ENCODE results near the gene ID3.

ID3 gene, protein sequence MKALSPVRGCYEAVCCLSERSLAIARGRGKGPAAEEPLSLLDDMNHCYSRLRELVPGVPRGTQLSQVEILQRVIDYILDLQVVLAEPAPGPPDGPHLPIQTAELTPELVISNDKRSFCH

DNA sequence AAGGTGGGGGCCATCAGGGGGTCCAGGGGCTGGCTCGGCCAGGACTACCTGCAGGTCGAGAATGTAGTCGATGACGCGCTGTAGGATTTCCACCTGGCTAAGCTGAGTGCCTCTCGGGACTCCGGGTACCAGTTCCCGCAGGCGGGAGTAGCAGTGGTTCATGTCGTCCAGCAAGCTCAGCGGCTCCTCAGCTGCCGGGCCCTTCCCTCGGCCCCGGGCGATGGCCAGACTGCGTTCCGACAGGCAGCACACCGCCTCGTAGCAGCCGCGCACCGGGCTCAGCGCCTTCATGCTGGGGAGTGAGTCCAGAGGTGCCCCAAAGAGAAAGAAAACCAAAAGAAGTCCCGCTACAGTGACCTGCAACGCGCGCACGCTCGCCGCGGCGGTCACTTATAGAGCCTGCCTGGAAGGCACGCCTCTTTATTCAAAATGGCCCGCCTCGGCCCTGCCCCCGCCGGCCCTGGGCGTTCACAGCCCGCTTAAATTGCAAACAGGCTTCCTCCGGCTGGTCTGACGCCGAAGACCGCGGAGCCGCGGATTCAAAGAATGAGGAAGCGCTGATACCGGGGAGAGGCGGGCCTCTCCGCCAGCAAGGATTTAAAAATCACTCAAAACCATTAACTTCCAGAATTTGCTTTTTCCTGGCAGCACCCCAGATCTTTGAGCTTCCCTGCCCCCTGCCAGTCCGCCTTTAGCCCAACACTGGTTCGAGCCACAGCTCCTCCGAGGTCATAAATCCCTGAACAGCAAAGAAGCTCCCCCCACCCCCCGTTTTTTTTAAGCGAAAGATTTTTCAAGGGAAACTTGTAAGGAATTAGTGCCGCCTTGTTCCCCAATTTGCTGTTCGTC lies at the start of gene ID3:
TSS of gene ID3 (minus strand) at position 366 of the 849 bp plus-strand sequence. CDS start at position 291, 75 bp downstream.
- peak; percentile 97 for DNase-seq

DNA sequence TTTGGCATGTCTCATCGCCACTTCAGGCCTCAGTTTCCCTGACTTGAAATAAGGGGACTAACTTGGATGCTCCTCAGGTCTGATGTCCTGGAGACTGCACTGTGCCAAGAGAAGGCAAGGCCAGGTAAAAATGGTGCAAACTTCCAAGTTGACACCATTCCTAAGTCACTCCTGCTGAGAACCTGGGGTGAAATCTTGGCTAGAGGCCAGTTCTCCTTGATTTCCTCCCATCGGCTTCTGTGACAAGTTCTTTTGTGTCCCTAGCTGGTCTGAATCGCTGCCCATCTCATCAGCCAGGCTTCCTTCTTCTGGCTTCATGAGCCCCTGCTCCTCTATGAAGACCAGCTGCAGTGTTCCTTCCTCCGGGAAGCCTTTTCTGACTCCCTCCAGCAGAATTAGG lies 48.6 kb upstream of the ID3 start:
- no peak for DNase-seq

DNA sequence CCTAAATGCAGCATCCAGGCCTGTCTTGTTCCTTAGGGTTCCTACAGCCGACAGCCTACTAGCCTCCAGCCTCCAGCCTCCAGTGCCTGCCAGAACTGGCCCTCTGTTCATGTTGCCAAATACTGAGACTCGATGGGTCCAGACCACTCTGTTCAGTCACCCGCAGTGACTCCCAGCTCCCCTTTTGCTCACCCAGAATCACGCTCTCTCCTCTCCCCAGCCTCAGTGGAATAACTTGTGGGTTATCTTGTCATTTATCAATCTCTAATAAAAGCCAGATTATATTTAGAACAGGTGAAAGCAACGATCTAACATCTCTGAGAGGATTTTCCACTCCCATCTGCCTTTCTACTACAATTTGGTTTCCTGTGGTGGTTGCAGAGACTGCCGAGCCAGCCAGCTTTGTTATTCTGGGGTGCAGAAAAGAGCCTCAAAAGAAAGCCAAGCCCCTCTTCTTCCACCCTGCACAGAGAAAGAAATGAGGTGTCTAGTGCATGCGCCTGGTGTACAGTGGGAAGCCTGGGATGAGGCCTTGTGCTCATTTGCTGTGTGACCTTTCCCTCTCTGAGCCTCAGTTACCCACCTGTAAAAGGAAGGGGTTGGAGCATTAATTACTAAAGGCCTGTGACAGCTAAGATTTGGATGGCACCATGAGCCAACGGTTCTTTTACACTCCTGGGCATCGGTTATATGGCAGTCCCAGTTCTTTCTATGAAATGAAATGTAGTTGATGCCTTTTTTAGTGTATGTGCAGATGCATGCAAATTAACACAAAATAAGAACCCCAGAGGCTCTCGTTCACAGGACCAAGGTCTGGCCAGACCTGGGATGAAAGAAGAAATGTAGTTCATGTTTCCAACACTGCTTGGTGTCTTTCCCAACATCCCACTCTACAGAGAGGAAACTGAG lies 42.9 kb upstream of the ID3 start:
- no peak for DNase-seq

GRCh38 chr1:23601135-23601967 lies 42.0 kb upstream of the ID3 start:
- DNase-seq, result no peak

- no peak for DNase-seq
Observed at GRCh38 chr1:23600283-23600682, 41.0 kb upstream of the ID3 start.

DNA sequence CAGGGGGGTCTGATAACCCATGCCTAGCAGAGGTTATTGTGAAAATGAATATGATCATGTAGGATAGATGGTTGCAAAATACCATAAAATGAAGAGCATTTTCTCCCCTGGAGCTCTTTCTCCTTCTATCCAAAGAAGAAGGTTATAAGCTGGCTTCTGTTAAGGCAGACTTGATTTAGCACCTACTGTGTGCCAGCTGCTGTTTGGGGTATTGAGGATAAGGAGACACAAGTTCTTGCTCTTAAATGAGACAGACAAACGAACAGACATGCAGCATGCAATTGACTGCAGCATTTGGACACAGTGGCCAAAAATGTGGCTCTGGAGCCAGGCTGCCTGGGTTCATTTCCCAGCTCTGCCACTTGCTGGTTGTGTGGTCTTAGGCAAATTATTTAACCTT lies 39.8 kb upstream of the ID3 start:
- no peak for DNase-seq

DNA sequence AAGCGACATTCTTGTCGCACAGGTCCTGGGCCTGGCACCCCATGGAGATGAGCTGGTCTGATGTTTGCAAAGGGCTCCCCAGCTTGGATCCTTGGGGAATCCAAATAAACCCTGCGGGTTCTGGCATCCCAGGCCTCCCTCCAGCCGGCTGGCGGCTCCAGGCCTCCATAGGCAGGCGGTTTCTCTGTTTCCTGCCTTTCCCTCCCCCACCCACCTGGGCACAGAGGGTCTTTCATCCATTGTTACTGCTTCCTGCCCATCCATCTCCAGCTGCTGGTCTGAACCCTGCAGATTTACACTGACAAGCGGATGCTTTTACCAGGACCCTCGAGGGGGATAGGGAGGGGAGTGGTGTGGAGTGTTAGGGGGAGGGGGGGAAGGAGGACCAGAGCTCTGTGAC lies 39.1 kb upstream of the ID3 start:
- DNase-seq, result no peak

DNA sequence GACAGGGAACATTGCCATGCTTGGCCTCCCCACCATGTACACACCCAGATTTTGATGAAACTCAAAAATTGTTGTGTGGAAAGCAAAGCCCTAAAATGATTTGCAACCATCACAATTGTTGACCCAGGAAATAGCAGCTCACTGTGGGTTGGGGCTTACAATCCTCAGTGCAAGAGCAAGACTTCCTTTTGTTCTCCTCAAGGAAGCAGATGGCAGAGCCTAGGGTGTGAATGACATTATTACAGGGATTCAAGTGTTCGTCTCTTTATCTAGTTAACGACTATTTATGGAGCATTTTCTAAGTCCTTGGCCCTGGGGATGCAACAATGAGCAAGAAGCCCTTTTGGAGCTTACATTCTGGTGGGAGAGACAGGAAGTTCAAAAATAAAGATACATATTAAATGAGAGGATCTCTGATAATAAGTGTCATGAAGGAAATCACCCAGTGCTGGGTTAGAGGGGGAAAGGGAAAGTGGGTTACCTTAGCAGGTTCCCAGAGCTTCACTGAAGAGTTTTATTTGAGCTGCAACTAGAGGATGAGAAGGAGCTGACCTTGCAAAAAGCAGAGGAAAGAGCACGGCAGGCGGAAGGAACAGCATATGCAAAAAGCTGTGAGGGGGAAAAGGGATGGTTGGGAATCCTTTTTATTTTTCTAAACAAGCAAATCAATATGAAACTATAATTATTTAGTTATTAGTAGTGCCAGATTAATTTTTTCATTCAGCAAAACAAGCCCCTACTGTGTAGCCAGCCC lies 38.5 kb upstream of the ID3 start:
- no peak for DNase-seq

GRCh38 chr1:23596382-23597358 lies 37.4 kb upstream of the ID3 start:
- no peak for DNase-seq

GRCh38 chr1:23594927-23595353 lies 35.6 kb upstream of the ID3 start:
- no peak for DNase-seq

GRCh38 chr1:23594149-23594907 lies 35.0 kb upstream of the ID3 start:
- no peak for DNase-seq

- DNase-seq, result no peak
Observed at GRCh38 chr1:23593556-23594148, 34.4 kb upstream of the ID3 start.

DNA sequence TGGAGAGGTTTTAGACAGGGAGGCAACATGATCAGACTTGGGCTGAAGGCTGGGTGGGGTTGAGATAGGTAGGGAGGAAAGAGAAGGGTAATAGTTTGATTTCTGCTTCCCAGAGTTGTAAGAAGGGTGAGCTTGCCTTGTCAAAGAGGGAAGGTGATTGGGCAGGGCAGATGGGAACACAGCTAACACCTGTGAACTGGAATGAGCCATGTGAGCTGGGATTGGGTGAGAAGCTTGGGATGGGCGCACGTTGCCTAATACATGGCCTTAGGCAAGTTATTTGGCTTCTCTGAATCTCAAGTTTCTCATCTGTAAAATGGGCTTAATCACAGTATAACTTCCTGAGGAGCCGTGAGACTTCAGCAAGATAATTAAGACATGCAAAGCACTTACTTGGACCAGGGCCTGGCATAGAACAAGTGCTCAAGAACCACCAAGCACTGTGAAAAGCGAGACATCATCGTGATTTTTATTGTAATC lies 33.8 kb upstream of the ID3 start:
- no peak for DNase-seq

- DNase-seq, result no peak
Observed at GRCh38 chr1:23592209-23592892, 33.0 kb upstream of the ID3 start.

GRCh38 chr1:23591460-23592208 lies 32.3 kb upstream of the ID3 start:
- peak; percentile 50 to 65 for DNase-seq

GRCh38 chr1:23590058-23590783 lies 30.9 kb upstream of the ID3 start:
- peak; percentile 46 to 65 for DNase-seq

- DNase-seq, result no peak
Observed at GRCh38 chr1:23589585-23589986, 30.3 kb upstream of the ID3 start.
